Heart left ventricle (tissue), 16 donors: ENCODE data around the gene CTRB1. TPM values are rescaled to one million over a fixed set of nuclear protein-coding genes. Genes with fewer than 3 reads are reported as not detected.
A peak's percentile ranks its signal among the peaks of the same experiment; 100 is the strongest.

Experiments used
- ATAC-seq, 4 donors: fragments of 200-7000 bp; cut with Tn5 transposase; one replicate each; pipeline ENCODE4 v1.9.1; 2020 to 2022; ENCODE audit warnings: moderate library complexity in 4 of 4, mild to moderate bottlenecking in 3 of 4, moderate number of reproducible peaks in 1 of 4
- DNase-seq, 5 donors: peaks; one replicate each; pipeline ENCODE4 v3.0.0-alpha.2; 2020
- H3K27ac ChIP-seq, 12 donors: fragments of 200-600 bp; sonication (generic) in 4 of 12; one replicate each; pipeline versions ENCODE4 v1.5.0 to v1.8.0; 2016 to 2022; ENCODE audit warnings: mild to moderate bottlenecking in 2 of 12
- H3K27me3 ChIP-seq, 9 donors: fragments of 200-600 bp; sonication (generic) in 2 of 9; one replicate each; pipeline versions ENCODE4 v1.5.1 to v1.8.0; 2016 to 2022; ENCODE audit warnings: mild to moderate bottlenecking in 3 of 9
- H3K36me3 ChIP-seq, 9 donors: fragments of 200-600 bp; sonication (generic) in 2 of 9; one replicate each; pipeline versions ENCODE4 v1.5.0 to v1.8.0; 2018 to 2022; ENCODE audit warnings: mild to moderate bottlenecking in 2 of 9
- H3K4me1 ChIP-seq, 12 donors: fragments of 200-600 bp; sonication (generic) in 4 of 12; one replicate each; pipeline versions ENCODE4 v1.5.0 to v1.8.0; 2016 to 2022; ENCODE audit warnings: mild to moderate bottlenecking in 3 of 12
- H3K4me3 ChIP-seq, 12 donors: fragments of 200-600 bp; sonication (generic) in 4 of 12; one replicate each; pipeline versions ENCODE4 v1.5.0 to v1.8.0; 2017 to 2022; ENCODE audit warnings: mild to moderate bottlenecking in 9 of 12, moderate library complexity in 4 of 12
- H3K9me3 ChIP-seq, 12 donors: fragments of 200-600 bp; sonication (generic) in 4 of 12; one replicate each; pipeline versions ENCODE4 v1.5.0 to v1.8.0; 2016 to 2022; ENCODE audit warnings: mild to moderate bottlenecking in 1 of 12
- CTCF ChIP-seq, 12 donors: fragments of 200-600 bp; sonication (generic) in 4 of 12; IDR thresholded peaks; one replicate each; pipeline versions ENCODE4 v1.5.0 to v1.8.0; 2018 to 2022; ENCODE audit warnings: antibody characterized with exemption in 12 of 12, mild to moderate bottlenecking in 5 of 12
- POLR2A ChIP-seq, 2 donors: fragments of 450-650 bp; IDR thresholded peaks; one replicate each; pipeline ENCODE4 v1.6.1; 2017; ENCODE audit warnings: antibody characterized with exemption in 2 of 2, mild to moderate bottlenecking in 2 of 2, moderate library complexity in 2 of 2
- WGBS, 4 donors: extraction: QIAGEN DNeasy Blood & Tissue Kit in 2 of 4; methylation state at CpG; one replicate each; pipeline versions ENCODE4 v1.1.5 to v1.1.7; 2013 to 2018; 5-methylcytosine and 5-hydroxymethylcytosine counted together
- intact Hi-C, 10 donors: fragments of 100-400 bp; cut with DNase I; formaldehyde crosslinking; loops; one replicate each; pipeline versions ENCODE4 v1.11.1 to v1.14.2; 2022
- polyA plus RNA-seq, 2 donors: library from polyadenylated mRNA; stranded (reverse); fragments of 200-250 nt; gene quantifications; one replicate each; pipeline ENCODE4 v1.2.3, GENCODE V29; 2013
- total RNA-seq, 9 donors: library from RNA; depleted of rRNA in 2 of 9; stranded (reverse); fragments of >200 nt in 2 of 9; fragmentation: NEBNext Ultra II Directional in 3 of 9; extraction: Animal tissue kit (Norgen Biotek cat#: 25700) in 3 of 9; gene quantifications; one replicate each; pipeline versions ENCODE4 v1.1.0 to v1.2.4, GENCODE V29; 2016 to 2023
- donor health status: ischemic (EF 13 %, LVEDD 7.1; RV severe dilation, severe dysfunction).
- donor health status: healthy with polysubstance abuse.
- donor health status: DM: no; HTN: yes; CAD: no.
- donor health status: DM: no; HTN: no; CAD: no.
- donor health status: ischemic (EF 25% LVEDD 6.9; RV normal size, moderate dysfunction).
- donor health status: ischemic (EF 25% LVEDD 5.7; RV mildly dilated, moderate dysfunction).
- donor health status: healthy.
- donor health status: DM: yes; HTN: yes; CAD: no.
- donor health status: ischemic (EF 35%, LVEDD 5.7; RV mildly dilated, moderate dysfunction).
- donor health status: nonischemic (EF 11% LVEDD 7.7; RV severe dilation, severe dysfunction).
- donor health status: DM: yes; HTN: yes; CAD: no.
- donor health status: PGD.
- donor health status: ischemic (EF 29% LVEDD 5.4; RV normal size, mild dysfunction).
- donor health status: nonischemic (EF 23%, LVEDD 6.1; RV moderate dilation, normal function).

Gene CTRB1
- total and polyA plus RNA-seq, 11 donors = 0.64 to 3.7 (median 2.5) TPM; not detected in 5

GRCh38 chr16:75229172-75230031, 10.6 kb downstream of the CTRB1 start:
- H3K4me1 ChIP-seq = peaks cover 0 to 40% (median 16%) of the 10 kb centered on the region in 12 donors
- no peak overlapping the region for H3K4me3 ChIP-seq
- no peaks in the 10 kb centered on the region for H3K9me3 ChIP-seq
- ATAC-seq (no peak), DNase-seq (peak in 1 of 5 donors; percentile 13)
- peak overlapping the region in 4 of 12 donors; percentile 7 to 66 (median 45) for H3K27ac ChIP-seq
- intact Hi-C loops = loop anchor here in 6 of 10 donors (2.0 to 5.0 kb wide), 7 partner anchors 21 to 173 kb away; no protein-coding TSS in a partner anchor
- peaks cover 0 to 12% (median 0%) of the 10 kb centered on the region in 9 donors for H3K27me3 ChIP-seq
- H3K36me3 ChIP-seq = peaks cover 0 to 65% (median 42%) of the 10 kb centered on the region in 9 donors
- 82 to 91% (median 90%) methylated on average over 20 to 48 of the region's 48 CpGs for WGBS, 4 donors
- TF ChIP-seq POLR2A (IDR thresholded peaks at IDR 0.05) = no peak
- no peak for TF ChIP-seq CTCF (IDR thresholded peaks at IDR 0.05)

- Histone ChIP-seq H3K4me3 (no peak overlapping the region), H3K9me3 (no peaks in the 10 kb centered on the region), H3K27ac (peak overlapping the region in 11 of 12 donors; percentile 7 to 66 (median 27)), H3K36me3 (peaks cover 0 to 77% (median 54%) of the 10 kb centered on the region in 9 donors), H3K4me1 (peaks cover 0 to 45% (median 21%) of the 10 kb centered on the region in 12 donors), H3K27me3 (peaks cover 0 to 15% (median 0%) of the 10 kb centered on the region in 9 donors)
- no peak for TF ChIP-seq CTCF (IDR thresholded peaks at IDR 0.05)
- TF ChIP-seq POLR2A (IDR thresholded peaks at IDR 0.05) = no peak
- ATAC-seq (peak in 2 of 4 donors; percentile 10 to 29), DNase-seq (peak in 1 of 5 donors; percentile 63)
- 53 to 71% (median 56%) methylated on average over 9 of the region's 9 CpGs for WGBS, 4 donors
- intact Hi-C loops = loop anchor here in 6 of 10 donors (2.0 to 5.0 kb wide), 7 partner anchors 22 to 172 kb away; no protein-coding TSS in a partner anchor
These were observed 11.8 kb downstream of the CTRB1 start for GRCh38 chr16:75230471-75231110.

GRCh38 chr16:75231570-75231969, 12.8 kb downstream of the CTRB1 start:
- TF ChIP-seq CTCF (IDR thresholded peaks at IDR 0.05) (no peak), POLR2A (IDR thresholded peaks at IDR 0.05) (no peak)

More at GRCh38 chr16:75231570-75231969, 12.8 kb downstream of the CTRB1 start:
- DNase-seq (no peak), ATAC-seq (no peak)
- peaks cover 0 to 83% (median 61%) of the 10 kb centered on the region in 9 donors for H3K36me3 ChIP-seq
- H3K4me1 ChIP-seq = peaks cover 0 to 37% (median 21%) of the 10 kb centered on the region in 12 donors
- H3K9me3 ChIP-seq = no peaks in the 10 kb centered on the region
- intact Hi-C loops = loop anchor here in 6 of 10 donors (2.0 to 5.0 kb wide), 7 partner anchors 23 to 171 kb away; no protein-coding TSS in a partner anchor
- H3K4me3 ChIP-seq = no peak overlapping the region
- H3K27ac ChIP-seq = peak overlapping the region in 1 of 12 donors; percentile 66
- H3K27me3 ChIP-seq = peaks cover 0 to 15% (median 0%) of the 10 kb centered on the region in 9 donors
- WGBS, 4 donors = 82 to 94% (median 93%) methylated on average over 11 of the region's 11 CpGs
